Measurements from ENCODE around the gene MKS1.

DNA sequence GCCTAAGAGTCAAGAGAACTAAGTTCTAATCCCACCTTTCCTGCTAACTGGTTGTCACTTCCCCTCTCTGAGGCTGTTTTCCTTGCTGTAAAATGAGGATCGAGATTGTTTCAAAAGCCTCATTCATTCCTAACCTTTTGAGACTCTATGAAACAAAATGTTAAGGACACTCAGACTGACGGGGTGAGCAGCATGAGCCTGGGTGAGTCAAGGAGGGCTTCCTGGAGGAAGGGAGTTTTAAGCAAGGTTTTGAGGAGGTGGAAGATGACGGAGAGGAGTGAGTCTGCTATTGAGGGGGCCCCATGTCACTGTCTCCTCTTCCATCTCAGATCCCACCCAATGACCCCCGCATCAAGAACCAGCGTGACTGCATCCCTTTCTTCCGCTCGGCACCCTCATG, 22.4 kb downstream of the MKS1 start:
- TF ChIP-seq RCOR1 (IDR thresholded peaks at IDR 0.05; ENCODE audit: low read depth, low read length) (no peak), KDM5A (IDR thresholded peaks at IDR 0.05) (no peak), EP300 (IDR thresholded peaks at IDR 0.05) (no peak), JUNB (IDR thresholded peaks at IDR 0.05) (no peak), ESRRA (IDR thresholded peaks at IDR 0.05; ENCODE audit: borderline replicate concordance, low read length) (no peak), RARB (CRISPR knock-in tag; IDR thresholded peaks at IDR 0.05) (no peak), POLR2AphosphoS2 (conservative IDR thresholded peaks at IDR 0.05; ENCODE audit: low read length) (no peak), CHD2 (IDR thresholded peaks at IDR 0.05; ENCODE audit: low read length, partially characterized antibody) (no peak), POLR2A (IDR thresholded peaks at IDR 0.05; ENCODE audit: low read length) (no peak)
- TF ChIP-seq, protein P1, sequence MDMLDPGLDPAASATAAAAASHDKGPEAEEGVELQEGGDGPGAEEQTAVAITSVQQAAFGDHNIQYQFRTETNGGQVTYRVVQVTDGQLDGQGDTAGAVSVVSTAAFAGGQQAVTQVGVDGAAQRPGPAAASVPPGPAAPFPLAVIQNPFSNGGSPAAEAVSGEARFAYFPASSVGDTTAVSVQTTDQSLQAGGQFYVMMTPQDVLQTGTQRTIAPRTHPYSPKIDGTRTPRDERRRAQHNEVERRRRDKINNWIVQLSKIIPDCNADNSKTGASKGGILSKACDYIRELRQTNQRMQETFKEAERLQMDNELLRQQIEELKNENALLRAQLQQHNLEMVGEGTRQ (IDR thresholded peaks at IDR 0.05) = no peak
- TF ChIP-seq, protein P2, sequence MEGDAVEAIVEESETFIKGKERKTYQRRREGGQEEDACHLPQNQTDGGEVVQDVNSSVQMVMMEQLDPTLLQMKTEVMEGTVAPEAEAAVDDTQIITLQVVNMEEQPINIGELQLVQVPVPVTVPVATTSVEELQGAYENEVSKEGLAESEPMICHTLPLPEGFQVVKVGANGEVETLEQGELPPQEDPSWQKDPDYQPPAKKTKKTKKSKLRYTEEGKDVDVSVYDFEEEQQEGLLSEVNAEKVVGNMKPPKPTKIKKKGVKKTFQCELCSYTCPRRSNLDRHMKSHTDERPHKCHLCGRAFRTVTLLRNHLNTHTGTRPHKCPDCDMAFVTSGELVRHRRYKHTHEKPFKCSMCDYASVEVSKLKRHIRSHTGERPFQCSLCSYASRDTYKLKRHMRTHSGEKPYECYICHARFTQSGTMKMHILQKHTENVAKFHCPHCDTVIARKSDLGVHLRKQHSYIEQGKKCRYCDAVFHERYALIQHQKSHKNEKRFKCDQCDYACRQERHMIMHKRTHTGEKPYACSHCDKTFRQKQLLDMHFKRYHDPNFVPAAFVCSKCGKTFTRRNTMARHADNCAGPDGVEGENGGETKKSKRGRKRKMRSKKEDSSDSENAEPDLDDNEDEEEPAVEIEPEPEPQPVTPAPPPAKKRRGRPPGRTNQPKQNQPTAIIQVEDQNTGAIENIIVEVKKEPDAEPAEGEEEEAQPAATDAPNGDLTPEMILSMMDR (IDR thresholded peaks at IDR 0.05) = no peak
- TF ChIP-seq, protein P3, sequence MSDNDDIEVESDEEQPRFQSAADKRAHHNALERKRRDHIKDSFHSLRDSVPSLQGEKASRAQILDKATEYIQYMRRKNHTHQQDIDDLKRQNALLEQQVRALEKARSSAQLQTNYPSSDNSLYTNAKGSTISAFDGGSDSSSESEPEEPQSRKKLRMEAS (IDR thresholded peaks at IDR 0.05) = no peak
- TF ChIP-seq, protein P4, sequence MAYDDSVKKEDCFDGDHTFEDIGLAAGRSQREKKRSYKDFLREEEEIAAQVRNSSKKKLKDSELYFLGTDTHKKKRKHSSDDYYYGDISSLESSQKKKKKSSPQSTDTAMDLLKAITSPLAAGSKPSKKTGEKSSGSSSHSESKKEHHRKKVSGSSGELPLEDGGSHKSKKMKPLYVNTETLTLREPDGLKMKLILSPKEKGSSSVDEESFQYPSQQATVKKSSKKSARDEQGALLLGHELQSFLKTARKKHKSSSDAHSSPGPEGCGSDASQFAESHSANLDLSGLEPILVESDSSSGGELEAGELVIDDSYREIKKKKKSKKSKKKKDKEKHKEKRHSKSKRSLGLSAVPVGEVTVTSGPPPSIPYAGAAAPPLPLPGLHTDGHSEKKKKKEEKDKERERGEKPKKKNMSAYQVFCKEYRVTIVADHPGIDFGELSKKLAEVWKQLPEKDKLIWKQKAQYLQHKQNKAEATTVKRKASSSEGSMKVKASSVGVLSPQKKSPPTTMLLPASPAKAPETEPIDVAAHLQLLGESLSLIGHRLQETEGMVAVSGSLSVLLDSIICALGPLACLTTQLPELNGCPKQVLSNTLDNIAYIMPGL (CRISPR knock-in tag; IDR thresholded peaks at IDR 0.05; ENCODE audit: borderline replicate concordance) = no peak
- TF ChIP-seq, protein P5, sequence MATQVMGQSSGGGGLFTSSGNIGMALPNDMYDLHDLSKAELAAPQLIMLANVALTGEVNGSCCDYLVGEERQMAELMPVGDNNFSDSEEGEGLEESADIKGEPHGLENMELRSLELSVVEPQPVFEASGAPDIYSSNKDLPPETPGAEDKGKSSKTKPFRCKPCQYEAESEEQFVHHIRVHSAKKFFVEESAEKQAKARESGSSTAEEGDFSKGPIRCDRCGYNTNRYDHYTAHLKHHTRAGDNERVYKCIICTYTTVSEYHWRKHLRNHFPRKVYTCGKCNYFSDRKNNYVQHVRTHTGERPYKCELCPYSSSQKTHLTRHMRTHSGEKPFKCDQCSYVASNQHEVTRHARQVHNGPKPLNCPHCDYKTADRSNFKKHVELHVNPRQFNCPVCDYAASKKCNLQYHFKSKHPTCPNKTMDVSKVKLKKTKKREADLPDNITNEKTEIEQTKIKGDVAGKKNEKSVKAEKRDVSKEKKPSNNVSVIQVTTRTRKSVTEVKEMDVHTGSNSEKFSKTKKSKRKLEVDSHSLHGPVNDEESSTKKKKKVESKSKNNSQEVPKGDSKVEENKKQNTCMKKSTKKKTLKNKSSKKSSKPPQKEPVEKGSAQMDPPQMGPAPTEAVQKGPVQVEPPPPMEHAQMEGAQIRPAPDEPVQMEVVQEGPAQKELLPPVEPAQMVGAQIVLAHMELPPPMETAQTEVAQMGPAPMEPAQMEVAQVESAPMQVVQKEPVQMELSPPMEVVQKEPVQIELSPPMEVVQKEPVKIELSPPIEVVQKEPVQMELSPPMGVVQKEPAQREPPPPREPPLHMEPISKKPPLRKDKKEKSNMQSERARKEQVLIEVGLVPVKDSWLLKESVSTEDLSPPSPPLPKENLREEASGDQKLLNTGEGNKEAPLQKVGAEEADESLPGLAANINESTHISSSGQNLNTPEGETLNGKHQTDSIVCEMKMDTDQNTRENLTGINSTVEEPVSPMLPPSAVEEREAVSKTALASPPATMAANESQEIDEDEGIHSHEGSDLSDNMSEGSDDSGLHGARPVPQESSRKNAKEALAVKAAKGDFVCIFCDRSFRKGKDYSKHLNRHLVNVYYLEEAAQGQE (IDR thresholded peaks at IDR 0.05) = no peak
